Measurements from ENCODE around the gene PHLDA3.

Gene PHLDA3

GRCh38 chr1:201434266-201434665 lies 34.7 kb downstream of the PHLDA3 start:
- no peak for TF ChIP-seq CTCF (IDR thresholded peaks at IDR 0.05; ENCODE audit: low read depth, low read length, missing control alignments)
- DNase-seq (ENCODE audit: low read depth) = no peak

GRCh38 chr1:201433609-201434008 lies 35.4 kb downstream of the PHLDA3 start:
- no peak overlapping the region for H3K4me3 ChIP-seq (ENCODE audit: low read depth, low read length)
- DNase-seq (ENCODE audit: low read depth) = no peak
- TF ChIP-seq CTCF (IDR thresholded peaks at IDR 0.05; ENCODE audit: low read depth, low read length, missing control alignments) = no peak

More at GRCh38 chr1:201434266-201434665, 34.7 kb downstream of the PHLDA3 start:
- no peak overlapping the region for H3K4me3 ChIP-seq (ENCODE audit: low read depth, low read length)

- no peak for TF ChIP-seq CTCF (IDR thresholded peaks at IDR 0.05; ENCODE audit: low read depth, low read length, missing control alignments)
These were observed 38.2 kb downstream of the PHLDA3 start for GRCh38 chr1:201430776-201431175.

GRCh38 chr1:201429736-201430501 lies 39.1 kb downstream of the PHLDA3 start:
- no peak overlapping the region for H3K4me3 ChIP-seq (ENCODE audit: low read depth, low read length)
- TF ChIP-seq CTCF (IDR thresholded peaks at IDR 0.05; ENCODE audit: low read depth, low read length, missing control alignments) = no peak
- no peak for DNase-seq (ENCODE audit: low read depth)

More at GRCh38 chr1:201430776-201431175, 38.2 kb downstream of the PHLDA3 start:
- H3K4me3 ChIP-seq (ENCODE audit: low read depth, low read length) = no peak overlapping the region
- DNase-seq (ENCODE audit: low read depth) = no peak

- no peak for TF ChIP-seq CTCF (IDR thresholded peaks at IDR 0.05; ENCODE audit: low read depth, low read length, missing control alignments)
- no peak for DNase-seq (ENCODE audit: low read depth)
- H3K4me3 ChIP-seq (ENCODE audit: low read depth, low read length) = no peak overlapping the region
These were observed 41.0 kb downstream of the PHLDA3 start for GRCh38 chr1:201427963-201428362.

- DNase-seq (ENCODE audit: low read depth) = no peak
- H3K4me3 ChIP-seq (ENCODE audit: low read depth, low read length) = no peak overlapping the region
- TF ChIP-seq CTCF (IDR thresholded peaks at IDR 0.05; ENCODE audit: low read depth, low read length, missing control alignments) = no peak
These were observed 42.3 kb downstream of the PHLDA3 start for GRCh38 chr1:201426479-201427310.
